GM12878 (cell line): ENCODE data around the gene ABR. TPM values are rescaled to one million over a fixed set of nuclear protein-coding genes. Genes with fewer than 3 reads are reported as not detected.
A peak's percentile ranks its signal among the peaks of the same experiment; 100 is the strongest.

Source experiments
- ASH2L ChIP-seq: fragments of 300-600, 200-600 bp; sonication (generic); IDR thresholded peaks from 2 replicates; pipeline ENCODE4 v1.6.1; 2017; ENCODE audit warnings: low read depth, mild to moderate bottlenecking, borderline replicate concordance
- BCL3 ChIP-seq: IDR thresholded peaks from 2 replicates; pipeline ENCODE4 v1.6.1; 2011; ENCODE audit warnings: borderline replicate concordance, low read depth, mild to moderate bottlenecking, moderate library complexity, low read length; ENCODE audit not compliant: insufficient read depth, poor library complexity, severe bottlenecking
- BHLHE40 ChIP-seq, 2 experiments: fragments of 450-650 bp in 1 of 2; IDR thresholded peaks; 2 replicates each; pipeline ENCODE4 v1.6.1; 2011 to 2017; ENCODE audit warnings: low read depth in 2 of 2, borderline replicate concordance in 1 of 2, improper control_type of control experiment in 1 of 2, low read length in 1 of 2, mild to moderate bottlenecking in 1 of 2
- CBX5 ChIP-seq: sonication (generic); IDR thresholded peaks from 2 replicates; pipeline ENCODE4 v1.6.1; 2016; ENCODE audit warnings: low read depth, moderate library complexity, mild to moderate bottlenecking, inconsistent platforms
- CEBPZ ChIP-seq: fragments of 150-350 bp; IDR thresholded peaks from 2 replicates; pipeline ENCODE4 v1.6.1; 2016; ENCODE audit warnings: low read depth, low read length
- DPF2 ChIP-seq: fragments of 450-650 bp; IDR thresholded peaks from 2 replicates; pipeline ENCODE4 v1.6.1; 2017; ENCODE audit warnings: mild to moderate bottlenecking
- IKZF1 ChIP-seq: fragments of 450-650 bp; conservative IDR thresholded peaks from 2 replicates; pipeline ENCODE4 v1.6.1; 2017; ENCODE audit warnings: antibody characterized with exemption, mild to moderate bottlenecking
- MXI1 ChIP-seq: fragments of 150-350 bp; IDR thresholded peaks from 2 replicates; pipeline ENCODE4 v1.6.1; 2011; ENCODE audit warnings: low read depth, mild to moderate bottlenecking, inconsistent platforms, low read length, improper control_type of control experiment
- NFYB ChIP-seq: IDR thresholded peaks from 2 replicates; pipeline ENCODE4 v1.6.1; 2011; ENCODE audit warnings: low read depth, mild to moderate bottlenecking, low read length, improper control_type of control experiment, moderate library complexity; ENCODE audit not compliant: insufficient read depth
- PAX8 ChIP-seq: fragments of 450-650 bp; IDR thresholded peaks from 2 replicates; pipeline ENCODE4 v1.6.1; 2017; ENCODE audit warnings: mild to moderate bottlenecking, moderate library complexity
- SMAD1 ChIP-seq: fragments of 450-650 bp; IDR thresholded peaks from 2 replicates; pipeline ENCODE4 v1.6.1; 2018; ENCODE audit warnings: mild to moderate bottlenecking, low read depth; ENCODE audit not compliant: partially characterized antibody
- STAT3 ChIP-seq: IDR thresholded peaks from 2 replicates; pipeline ENCODE4 v1.6.1; 2011; ENCODE audit warnings: low read depth, low read length, improper control_type of control experiment
- ZBTB4 ChIP-seq: fragments of 450-650 bp; formaldehyde crosslinking; IDR thresholded peaks from 2 replicates; pipeline ENCODE4 v1.4.0; 2022; ENCODE audit warnings: mild to moderate bottlenecking, moderate library complexity
- ZZZ3 ChIP-seq: IDR thresholded peaks from 2 replicates; pipeline ENCODE4 v1.6.1; 2011; ENCODE audit warnings: low read depth; ENCODE audit not compliant: control insufficient read depth, insufficient read length
- polyA plus RNA-seq, 11 experiments: library from polyadenylated mRNA; depleted of rRNA in 4 of 11; unstranded in 6 of 11; stranded (reverse) in 5 of 11; fragments of >200 nt; fragmentation: Nextera tagmentation in 4 of 11; fragmentation: Illumina TruSeq in 1 of 11; extraction: Ambion mirVana in 4 of 11; extraction: Trizol in 1 of 11; gene quantifications; 1 replicate in 1 of 11; 2 replicates in 10 of 11; pipeline versions ENCODE4 v1.2.1 to v1.2.3, GENCODE V29; 2011 to 2016; ENCODE audit warnings: inconsistent platforms in 2 of 11, missing spikeins in 2 of 11, low read depth in 1 of 11
- total RNA-seq, 4 experiments: library from RNA; depleted of rRNA in 3 of 4; stranded (reverse); fragments of >200 nt in 3 of 4; fragmentation: Illumina TruSeq in 1 of 4; extraction: Trizol in 1 of 4; gene quantifications; 2 replicates each; pipeline versions ENCODE4 v1.2.1 to v1.2.3, GENCODE V29; 2013 to 2021
- TF ChIP-seq, protein P1 (sequence below): fragments of 450-650 bp; formaldehyde crosslinking; IDR thresholded peaks from 2 replicates; pipeline ENCODE4 v1.5.0; 2022; ENCODE audit warnings: mild to moderate bottlenecking, missing genetic modification characterization

The ABR gene
- total and polyA plus RNA-seq, 10 of the 15 experiments (the other 5 are each of a cell fraction or from before 2014, with no cell fraction given) = 1.4 to 112 (median 30.0) TPM

GRCh38 chr17:1108765-1109605, 70.8 kb downstream of the ABR start (continued):
- TF ChIP-seq BCL3 (no peak), ASH2L (no peak), CBX5 (no peak), PAX8 (no peak), IKZF1 (peak; percentile 55), BHLHE40 (IDR thresholded peaks at IDR 0.05; ENCODE audit: borderline replicate concordance in 1 of 2, low read depth in 2 of 2, low read length in 1 of 2) (peak in 1 of 2 experiments; percentile 28; a peak in 1 of 4 replicates), NFYB (no peak), STAT3 (no peak), MXI1 (no peak), CEBPZ (no peak), ZBTB4 (no peak), SMAD1 (no peak), ZZZ3 (no peak), DPF2 (peak; percentile 38; the same call in 1 of the 2 replicates)
- TF ChIP-seq, protein P1, sequence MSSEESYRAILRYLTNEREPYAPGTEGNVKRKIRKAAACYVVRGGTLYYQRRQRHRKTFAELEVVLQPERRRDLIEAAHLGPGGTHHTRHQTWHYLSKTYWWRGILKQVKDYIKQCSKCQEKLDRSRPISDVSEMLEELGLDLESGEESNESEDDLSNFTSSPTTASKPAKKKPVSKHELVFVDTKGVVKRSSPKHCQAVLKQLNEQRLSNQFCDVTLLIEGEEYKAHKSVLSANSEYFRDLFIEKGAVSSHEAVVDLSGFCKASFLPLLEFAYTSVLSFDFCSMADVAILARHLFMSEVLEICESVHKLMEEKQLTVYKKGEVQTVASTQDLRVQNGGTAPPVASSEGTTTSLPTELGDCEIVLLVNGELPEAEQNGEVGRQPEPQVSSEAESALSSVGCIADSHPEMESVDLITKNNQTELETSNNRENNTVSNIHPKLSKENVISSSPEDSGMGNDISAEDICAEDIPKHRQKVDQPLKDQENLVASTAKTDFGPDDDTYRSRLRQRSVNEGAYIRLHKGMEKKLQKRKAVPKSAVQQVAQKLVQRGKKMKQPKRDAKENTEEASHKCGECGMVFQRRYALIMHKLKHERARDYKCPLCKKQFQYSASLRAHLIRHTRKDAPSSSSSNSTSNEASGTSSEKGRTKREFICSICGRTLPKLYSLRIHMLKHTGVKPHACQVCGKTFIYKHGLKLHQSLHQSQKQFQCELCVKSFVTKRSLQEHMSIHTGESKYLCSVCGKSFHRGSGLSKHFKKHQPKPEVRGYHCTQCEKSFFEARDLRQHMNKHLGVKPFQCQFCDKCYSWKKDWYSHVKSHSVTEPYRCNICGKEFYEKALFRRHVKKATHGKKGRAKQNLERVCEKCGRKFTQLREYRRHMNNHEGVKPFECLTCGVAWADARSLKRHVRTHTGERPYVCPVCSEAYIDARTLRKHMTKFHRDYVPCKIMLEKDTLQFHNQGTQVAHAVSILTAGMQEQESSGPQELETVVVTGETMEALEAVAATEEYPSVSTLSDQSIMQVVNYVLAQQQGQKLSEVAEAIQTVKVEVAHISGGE (CRISPR knock-in tag) = no peak
